ENCODE measurements around the gene ACADM.
"Not testable (repeated sequence)": the region's sequence is repeated elsewhere in the genome, so short reads cannot be mapped to it uniquely, and the experiment has no call there.

ACADM gene

GRCh38 chr1:75724472-75725022 is at the start of gene ACADM:
Gene ACADM (plus strand): TSS chr1:75724709. CDS start chr1:75724788, 79 bp downstream.
- peak; percentile 74 for DNase-seq

DNA sequence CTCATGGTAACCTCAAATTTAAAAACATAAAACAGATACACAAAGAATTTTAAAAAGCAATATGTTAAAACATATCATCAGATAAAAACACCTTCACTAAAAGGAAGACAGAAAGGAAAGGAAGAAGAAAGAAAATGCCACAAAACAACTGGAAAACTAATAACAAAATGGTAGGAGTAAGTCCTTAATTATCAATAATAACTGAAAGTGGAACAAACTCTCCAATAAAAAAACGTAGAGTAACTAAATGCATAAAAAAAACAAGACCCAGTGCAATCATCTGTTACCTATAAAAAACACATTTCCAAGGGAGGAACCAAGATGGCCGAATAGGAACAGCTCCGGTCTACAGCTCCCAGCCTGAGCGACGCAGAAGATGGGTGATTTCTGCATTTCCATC is 47.1 kb upstream of the ACADM start:
- DNase-seq, result no peak

GRCh38 chr1:75677964-75678363 is 46.5 kb upstream of the ACADM start:
- not testable (repeated sequence) for DNase-seq

GRCh38 chr1:75690547-75690946 is 34.0 kb upstream of the ACADM start:
- DNase-seq, result no peak

DNA sequence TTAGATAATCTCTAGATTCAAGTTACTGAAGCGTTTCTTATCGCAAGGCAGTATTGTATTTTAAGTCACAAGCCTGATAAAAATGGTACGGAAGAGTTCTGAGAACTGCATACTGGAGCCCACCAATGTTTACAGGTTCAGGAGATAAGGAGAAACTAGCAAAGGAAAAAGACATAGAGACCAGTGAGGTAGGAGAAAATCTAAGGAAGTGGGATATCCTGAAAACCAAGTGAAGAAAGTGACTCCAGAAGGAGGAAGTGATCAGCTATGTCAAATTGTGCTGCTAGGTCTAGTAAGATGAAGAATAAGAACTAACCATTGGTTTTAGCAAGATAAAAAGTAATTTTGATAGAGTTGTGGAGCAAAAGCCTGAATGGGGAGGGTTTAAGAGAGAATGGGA is 31.0 kb upstream of the ACADM start:
- no peak for DNase-seq

GRCh38 chr1:75696000-75696399 is 28.5 kb upstream of the ACADM start:
- no peak for DNase-seq

- DNase-seq, result no peak
These were observed 17.3 kb upstream of the ACADM start for GRCh38 chr1:75707191-75707590.

DNA sequence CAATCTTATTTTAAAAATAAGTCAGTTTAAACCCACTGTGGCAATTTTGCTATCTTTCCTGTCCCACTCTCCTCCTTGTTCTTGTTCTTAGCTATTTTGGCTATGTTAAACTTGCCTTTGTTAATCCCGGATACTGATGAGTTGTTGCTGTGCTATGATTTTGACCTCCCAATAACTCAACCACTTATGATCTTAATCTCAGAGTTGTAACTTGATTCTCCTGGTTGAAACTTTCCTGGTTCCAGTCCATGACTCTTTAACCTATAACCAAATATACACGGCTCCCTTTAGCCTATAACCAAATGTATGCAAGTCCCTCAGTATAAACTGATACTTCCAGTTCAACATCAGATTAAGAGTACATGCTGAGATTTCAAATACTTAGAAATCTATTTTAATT is 15.6 kb upstream of the ACADM start:
- no peak for DNase-seq

GRCh38 chr1:75710832-75711231 is 13.7 kb upstream of the ACADM start:
- no peak for DNase-seq

- no peak for DNase-seq
These were observed 12.7 kb upstream of the ACADM start for GRCh38 chr1:75711846-75712245.

GRCh38 chr1:75712306-75712705 is 12.2 kb upstream of the ACADM start:
- DNase-seq, result no peak

DNA sequence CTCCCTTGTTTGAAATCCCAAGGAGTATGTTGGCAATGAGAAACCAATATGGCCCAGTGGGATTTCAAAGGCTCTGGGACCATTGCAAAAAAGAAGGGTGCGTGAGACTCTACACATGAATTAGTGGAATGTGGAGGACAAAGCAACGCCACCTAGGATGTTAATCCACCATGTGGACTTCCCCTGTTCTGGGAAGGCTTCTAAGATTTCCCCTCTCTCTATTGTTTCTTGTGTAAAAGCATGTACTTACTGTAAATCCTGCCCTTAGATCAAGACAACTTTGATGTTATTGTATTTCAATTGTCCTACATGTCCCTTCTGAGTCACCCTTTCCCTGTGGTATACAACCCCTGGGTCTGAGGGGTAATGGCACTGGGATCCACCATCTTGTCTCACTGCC is 4.7 kb upstream of the ACADM start:
- DNase-seq, result no peak

DNA sequence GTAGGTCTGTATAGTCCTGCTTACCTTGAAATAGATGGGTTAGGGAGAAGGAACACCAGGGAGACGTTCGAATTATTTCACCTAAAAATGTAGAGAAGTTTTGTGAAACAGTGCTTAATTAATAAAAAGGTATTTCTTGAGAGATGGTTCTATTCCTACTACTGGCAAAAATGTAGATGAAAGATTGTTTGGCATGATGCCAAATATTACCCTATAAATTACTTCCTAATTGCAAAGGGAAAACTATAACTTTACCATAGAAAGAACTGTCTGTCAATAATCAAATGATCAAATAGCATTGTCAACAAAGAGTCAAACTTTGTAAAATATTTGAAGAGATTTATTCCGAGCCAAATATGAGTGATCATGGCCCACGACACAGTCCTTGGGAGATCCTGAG is 4.2 kb upstream of the ACADM start:
- DNase-seq, result no peak

DNA sequence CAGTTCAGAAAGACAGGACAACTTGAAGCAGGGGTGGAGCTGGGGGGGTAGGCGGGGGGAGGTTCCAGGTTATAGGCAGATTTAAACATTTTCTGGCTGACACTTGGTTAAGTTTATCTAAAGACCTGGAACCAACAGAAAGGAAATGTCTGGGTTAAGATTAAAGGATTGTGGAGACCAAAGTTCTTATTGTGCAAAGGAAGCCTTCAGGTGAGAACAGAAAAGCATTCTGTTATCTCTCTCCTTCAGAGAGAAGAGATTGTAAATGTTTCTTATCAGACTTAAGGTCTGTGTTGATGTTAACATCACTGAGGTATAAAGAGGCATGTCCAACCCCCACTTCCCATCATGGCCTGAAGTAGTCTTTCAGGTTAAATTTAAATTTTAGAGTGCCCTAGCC is 3.7 kb upstream of the ACADM start:
- DNase-seq, result no peak

GRCh38 chr1:75722246-75722645 is 2.3 kb upstream of the ACADM start:
- not testable (repeated sequence) for DNase-seq

DNA sequence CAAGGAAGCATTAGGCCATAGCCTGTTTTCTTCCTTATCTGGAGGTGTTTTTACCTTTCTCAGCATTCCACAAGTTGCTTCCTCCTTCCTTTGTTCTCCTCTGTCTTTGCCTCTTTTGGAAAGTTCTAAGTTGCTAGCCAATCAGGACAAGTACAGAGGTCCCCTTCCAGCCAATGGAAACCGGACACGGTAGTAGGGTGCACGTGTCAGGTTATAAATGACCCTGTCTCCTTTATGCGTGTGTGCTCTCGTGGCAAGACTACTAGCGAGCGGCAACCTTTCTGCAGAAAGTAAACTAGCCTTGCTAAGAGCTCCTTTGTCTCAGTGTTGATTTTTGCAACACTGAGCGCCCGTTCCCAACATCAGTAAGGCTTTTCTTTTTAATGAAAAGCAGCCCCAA is 1.5 kb upstream of the ACADM start:
- no peak for DNase-seq

GRCh38 chr1:75723989-75724471 is 479 bp upstream of the ACADM start:
- peak; percentile 50 for DNase-seq

DNA sequence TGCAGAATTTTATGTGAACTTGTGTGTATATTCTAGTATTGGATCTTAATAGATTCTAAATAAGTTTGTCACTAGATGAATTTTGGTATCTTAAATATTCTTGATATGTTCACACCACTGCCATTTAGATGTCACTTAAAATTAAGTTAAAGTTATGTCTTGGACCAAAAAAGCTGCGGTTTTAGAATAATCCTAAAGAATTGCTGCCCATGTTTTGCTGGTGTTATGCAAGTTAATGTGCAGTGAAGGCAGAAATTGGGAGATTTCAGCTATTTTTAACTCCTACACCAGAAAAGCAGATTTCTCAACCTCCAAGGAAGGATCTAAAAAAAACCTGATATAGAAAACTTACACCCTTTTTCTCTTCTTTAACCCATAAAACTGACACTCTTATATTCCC is 757 bp downstream of the ACADM start:
- DNase-seq, result no peak

GRCh38 chr1:75725861-75726361 is 1.4 kb downstream of the ACADM start:
- no peak for DNase-seq

DNA sequence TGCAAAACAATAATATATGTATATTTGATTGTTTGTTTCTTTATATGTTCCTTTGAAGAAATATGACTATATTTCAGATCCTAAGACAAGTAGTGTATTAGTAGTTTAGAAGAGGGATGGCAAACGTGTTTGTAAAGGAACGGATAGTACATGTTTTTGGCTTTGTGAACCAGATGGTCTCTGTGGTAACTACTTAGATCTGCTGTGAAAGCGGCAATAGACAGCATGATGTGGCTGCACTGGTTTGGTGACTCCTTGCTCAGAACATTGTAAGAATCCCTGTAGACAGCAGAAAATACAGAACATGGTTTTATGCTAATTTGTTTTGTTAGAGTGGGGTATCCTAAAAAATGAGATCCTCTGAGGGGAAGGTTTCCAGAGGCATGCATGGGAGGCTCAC is 3.1 kb downstream of the ACADM start:
- DNase-seq, result no peak

DNA sequence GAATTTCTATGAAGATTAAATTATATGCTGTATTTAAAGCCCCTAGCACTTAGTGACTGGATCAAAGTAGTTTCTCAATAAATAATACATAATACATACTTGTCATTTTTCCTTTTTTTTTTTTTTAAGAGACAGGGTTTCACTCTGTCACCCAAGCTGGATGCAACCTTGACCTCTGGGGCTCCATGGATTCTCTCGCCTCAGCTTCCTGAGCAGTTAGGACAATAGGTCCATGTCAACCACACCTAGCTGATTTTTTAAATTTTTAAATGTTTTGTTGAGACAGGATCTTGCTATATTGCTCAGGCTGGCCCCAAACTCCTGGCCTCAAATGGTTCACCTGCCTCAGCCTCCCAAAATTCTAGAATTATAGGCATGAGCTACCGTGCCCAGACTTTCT is 5.9 kb downstream of the ACADM start:
- no peak for DNase-seq

- DNase-seq, result no peak
These were observed 7.4 kb downstream of the ACADM start for GRCh38 chr1:75731881-75732280.

DNA sequence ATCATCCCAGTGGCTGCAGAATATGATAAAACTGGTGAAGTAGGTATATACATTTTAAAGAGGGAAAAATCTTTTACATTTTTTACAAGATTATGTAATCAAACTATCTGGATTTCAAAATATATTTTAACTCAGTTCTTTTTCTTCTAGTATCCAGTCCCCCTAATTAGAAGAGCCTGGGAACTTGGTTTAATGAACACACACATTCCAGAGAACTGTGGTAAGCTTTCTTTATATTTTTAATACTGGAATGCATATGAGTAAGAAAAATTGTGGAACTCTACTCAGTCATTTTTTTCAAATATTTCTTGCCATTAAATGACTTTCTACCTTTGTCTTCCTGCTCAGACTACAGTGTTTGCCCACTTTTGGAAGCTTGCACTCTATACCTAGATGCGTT is 8.2 kb downstream of the ACADM start:
- DNase-seq, result no peak

- no peak for DNase-seq
These were observed 9.2 kb downstream of the ACADM start for GRCh38 chr1:75733661-75734060.

DNA sequence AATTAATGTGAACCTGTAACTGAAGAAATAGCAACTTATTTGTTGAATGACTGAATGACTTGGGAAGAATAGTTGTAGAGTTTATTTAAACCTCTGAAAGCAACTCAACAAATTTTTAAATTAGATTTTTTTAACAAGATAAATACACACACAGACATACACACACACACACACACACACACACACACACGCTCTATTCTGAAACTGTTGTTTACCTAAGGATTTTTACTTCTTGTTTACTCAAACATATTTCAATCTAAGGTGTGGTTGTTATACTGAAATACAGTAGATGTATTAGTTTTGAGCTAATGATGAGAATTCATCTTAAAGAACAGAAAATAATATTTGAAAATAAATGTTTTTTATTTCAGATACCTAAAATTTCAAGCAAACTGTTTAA is 11.5 kb downstream of the ACADM start:
- no peak for DNase-seq

All from activated CD4-positive, alpha-beta T cell treated with anti-CD3 and anti-CD28 coated beads, Interleukin-2, amount 50 U/mL, for 1 hour (primary cell).